IMR-90 (cell line): ENCODE measurements around the gene PARPBP. TPM values are rescaled to one million over a fixed set of nuclear protein-coding genes. Genes with fewer than 3 reads are reported as not detected.
A peak's percentile ranks its signal among the peaks of the same experiment; 100 is the strongest.

Source experiments
- ATAC-seq: fragments of 200-7000 bp; cut with Tn5 transposase; 2 replicates; pipeline ENCODE4 v1.9.1; 2020; ENCODE audit warnings: low read depth, mild to moderate bottlenecking, moderate library complexity
- BruUV-seq: library from RNA; stranded (reverse); fragments of 400-500 nt; replicated peaks from 2 replicates; lab custom pipeline; 2021; lab: Mats Ljungman, UMichigan
- CTCF ChIA-PET: fragments of 300-600 bp; formaldehyde crosslinking; extraction: SDS; loops from one replicate; lab custom pipeline; 2021; ENCODE audit warnings: antibody characterized with exemption; lab: Yijun Ruan, JAX
- POLR2A ChIA-PET: fragments of 300-600 bp; sonication (Branson Sonifier 250); formaldehyde crosslinking; loops from one replicate; lab custom pipeline; 2022; ENCODE audit warnings: antibody characterized with exemption; ENCODE audit not compliant: unreplicated experiment; lab: Charles Lee
- DNase-seq: peaks from one replicate; pipeline ENCODE4 v3.0.0; 2013
- H2AFZ ChIP-seq: replicated peaks from 2 replicates; pipeline ENCODE3; 2013; ENCODE audit warnings: low read length, mild to moderate bottlenecking; ENCODE audit not compliant: poor library complexity
- H2AK5ac ChIP-seq: 2 replicates; pipeline ENCODE4 v1.6.1; 2013; ENCODE audit warnings: low read depth, low read length, inconsistent platforms
- H2AK9ac ChIP-seq: replicated peaks from 2 replicates; pipeline ENCODE3; 2013; ENCODE audit warnings: mild to moderate bottlenecking, low read depth, low read length, moderate library complexity; ENCODE audit not compliant: poor library complexity
- H2BK120ac ChIP-seq: 2 replicates; pipeline ENCODE4 v1.6.1; 2013; ENCODE audit warnings: low read depth, low read length, inconsistent platforms
- H2BK15ac ChIP-seq: 3 replicates; pipeline ENCODE4 v1.6.1; 2013; ENCODE audit warnings: low read depth, low read length, inconsistent platforms
- H2BK20ac ChIP-seq: 2 replicates; pipeline ENCODE4 v1.6.1; 2013; ENCODE audit warnings: low read depth, mild to moderate bottlenecking, inconsistent platforms, low read length, moderate library complexity
- H2BK5ac ChIP-seq: 2 replicates; pipeline ENCODE4 v1.6.1; 2013; ENCODE audit warnings: mild to moderate bottlenecking, low read depth, low read length, inconsistent platforms; ENCODE audit not compliant: poor library complexity, severe bottlenecking
- H3K14ac ChIP-seq: replicated peaks from 2 replicates; pipeline ENCODE4 v1.6.1; 2013; ENCODE audit warnings: low read depth, low read length, inconsistent platforms
- H3K18ac ChIP-seq: 2 replicates; pipeline ENCODE4 v1.6.1; 2013; ENCODE audit warnings: low read depth, low read length, control low read depth
- H3K23ac ChIP-seq: 2 replicates; pipeline ENCODE4 v1.6.1; 2013; ENCODE audit warnings: low read depth, low read length, inconsistent platforms
- H3K27ac ChIP-seq: 2 replicates; pipeline ENCODE4 v1.5.1; 2013; ENCODE audit warnings: mild to moderate bottlenecking, control low read depth, low read length; ENCODE audit not compliant: insufficient read depth
- H3K27me3 ChIP-seq: 2 replicates; pipeline ENCODE4 v1.6.1; 2013; ENCODE audit warnings: low read length; ENCODE audit not compliant: control insufficient read depth, insufficient read depth
- H3K36me3 ChIP-seq: 2 replicates; pipeline ENCODE4 v1.6.1; 2013; ENCODE audit warnings: low read length, mixed read lengths; ENCODE audit not compliant: control insufficient read depth, insufficient read depth
- H3K4ac ChIP-seq: 2 replicates; pipeline ENCODE4 v1.6.1; 2013; ENCODE audit warnings: low read depth, low read length, inconsistent platforms
- H3K4me1 ChIP-seq: 2 replicates; pipeline ENCODE4 v1.6.1; 2013; ENCODE audit warnings: low read length, mixed read lengths; ENCODE audit not compliant: control insufficient read depth, insufficient read depth
- H3K4me2 ChIP-seq: 2 replicates; pipeline ENCODE4 v1.6.1; 2013; ENCODE audit warnings: low read depth, mild to moderate bottlenecking, control low read depth, low read length, moderate library complexity
- H3K4me3 ChIP-seq: 2 replicates; pipeline ENCODE4 v1.5.1; 2013; ENCODE audit warnings: low read depth, mild to moderate bottlenecking, control low read depth, low read length, moderate library complexity; ENCODE audit not compliant: insufficient read depth
- H3K56ac ChIP-seq: 2 replicates; pipeline ENCODE4 v1.6.1; 2013; ENCODE audit warnings: low read length, inconsistent platforms; ENCODE audit not compliant: insufficient read depth; ENCODE audit errors: extremely low read depth
- H3K79me1 ChIP-seq, 2 experiments: 2 replicates each; pipeline ENCODE4 v1.6.1; 2013; ENCODE audit warnings: low read length in 2 of 2, inconsistent platforms in 1 of 2, low read depth in 1 of 2
- H3K9ac ChIP-seq: 2 replicates; pipeline ENCODE4 v1.6.1; 2013; ENCODE audit warnings: low read depth, low read length, control low read depth
- H3K9me1 ChIP-seq: 2 replicates; pipeline ENCODE4 v1.6.1; 2013; ENCODE audit warnings: low read length, inconsistent platforms; ENCODE audit not compliant: insufficient read depth
- H3K9me3 ChIP-seq: 2 replicates; pipeline ENCODE4 v1.6.1; 2013; ENCODE audit warnings: low read length; ENCODE audit not compliant: control insufficient read depth, insufficient read depth
- H4K20me1 ChIP-seq: 2 replicates; pipeline ENCODE4 v1.6.1; 2013; ENCODE audit warnings: low read length, inconsistent platforms; ENCODE audit not compliant: insufficient read depth
- H4K5ac ChIP-seq: 2 replicates; pipeline ENCODE4 v1.6.1; 2013; ENCODE audit warnings: mild to moderate bottlenecking, low read depth, low read length, control low read depth
- H4K8ac ChIP-seq, 2 experiments: 2 replicates each; pipeline ENCODE4 v1.6.1; 2013; ENCODE audit warnings: low read depth in 2 of 2, low read length in 2 of 2, control low read depth in 1 of 2, inconsistent platforms in 1 of 2
- H4K91ac ChIP-seq: 2 replicates; pipeline ENCODE4 v1.6.1; 2013; ENCODE audit warnings: low read depth, low read length, inconsistent platforms; ENCODE audit not compliant: insufficient read depth
- CEBPB ChIP-seq: IDR thresholded peaks from 2 replicates; pipeline ENCODE4 v1.6.1; 2012; ENCODE audit warnings: low read depth, low read length, improper control_type of control experiment
- FOS ChIP-seq: fragments of 150-350 bp; IDR thresholded peaks from 2 replicates; pipeline ENCODE4 v1.6.1; 2016; ENCODE audit warnings: low read depth, low read length
- MAZ ChIP-seq: IDR thresholded peaks from 2 replicates; pipeline ENCODE4 v1.6.1; 2012; ENCODE audit warnings: low read depth, mild to moderate bottlenecking, low read length, improper control_type of control experiment, moderate library complexity, borderline replicate concordance
- MXI1 ChIP-seq: IDR thresholded peaks from 2 replicates; pipeline ENCODE4 v1.6.1; 2012; ENCODE audit warnings: low read depth, mild to moderate bottlenecking, low read length, moderate library complexity, borderline replicate concordance
- RFX5 ChIP-seq: IDR thresholded peaks from 2 replicates; pipeline ENCODE4 v1.8.0; 2012; ENCODE audit warnings: low read depth, mild to moderate bottlenecking, low read length, moderate library complexity
- WGBS, 2 experiments: methylation state at CpG; one replicate each; pipeline versions ENCODE4 v1.1.5 to v1.1.7; 2013; ENCODE audit warnings: missing lambda C conversion rate in 2 of 2; ENCODE audit not compliant: insufficient read length in 1 of 2; ENCODE audit errors: extremely low coverage in 2 of 2; 5-methylcytosine and 5-hydroxymethylcytosine counted together
- dilution Hi-C: fragments of 300-500 bp; cut with HindIII; formaldehyde crosslinking; loops from one replicate; pipeline ENCODE4 v1.14.3; 2018; ENCODE audit warnings: low sequenced_read_pairs; ENCODE audit not compliant: unreplicated experiment
- in situ Hi-C: fragments of 300-500 bp; cut with MboI; formaldehyde crosslinking; loops from 3 replicates; pipeline ENCODE4 v1.14.3; 2019; ENCODE audit warnings: low sequenced_read_pairs, inconsistent platforms, mixed read lengths
- intact Hi-C: fragments of 100-400 bp; cut with micrococcal nuclease; formaldehyde crosslinking; loops from 2 replicates; pipeline ENCODE4 v1.10.0; 2022
- polyA plus RNA-seq, 3 experiments: library from polyadenylated mRNA; depleted of rRNA; stranded (reverse); fragments of >200 nt; gene quantifications; 2 replicates each; pipeline ENCODE4 v1.2.3, GENCODE V29; 2012; ENCODE audit warnings: low replicate concordance in 1 of 3
- total RNA-seq: library from RNA; depleted of rRNA; stranded (reverse); fragments of >200 nt; gene quantifications from 2 replicates; pipeline ENCODE4 v1.2.3, GENCODE V29; 2012

The PARPBP gene
- total and polyA plus RNA-seq, 2 of the 4 experiments (the other 2 are of a cell fraction) = 4.8 to 7.2 TPM

DNA sequence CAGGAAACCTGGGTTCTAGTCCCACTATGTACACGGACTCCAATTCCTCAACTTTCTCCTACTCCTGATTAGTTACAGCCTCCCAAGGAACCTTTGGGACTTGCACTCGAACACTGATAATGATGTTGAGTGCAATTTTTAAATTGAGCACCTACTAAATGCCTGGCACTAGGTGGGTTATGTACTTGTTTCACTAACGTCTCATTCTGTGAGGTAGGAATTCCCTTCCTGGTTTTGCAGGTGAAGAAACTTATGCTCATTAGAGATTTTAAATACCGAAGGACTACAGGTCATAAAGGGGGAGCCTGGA is 536 bp downstream of the PARPBP start:
- Histone ChIP-seq H3K23ac (no peak overlapping the region; the same call in 1 of the 2 replicates), H3K27ac (no peak overlapping the region; the same call in 1 of the 2 replicates), H2BK5ac (no peak overlapping the region), H3K36me3 (0 out of 2 replicates have a peak, but pooled peaks cover 1% of the 10 kb centered on the region), H3K14ac (no peak overlapping the region; the same call in 1 of the 2 replicates), H3K4me2 (peak overlapping the region; percentile 89), H3K9ac (peak overlapping the region; percentile 65; the same call in 1 of the 2 replicates), H2BK120ac (no peak overlapping the region), H4K20me1 (no peaks in the 10 kb centered on the region), H3K18ac (no peak overlapping the region), H3K27me3 (no peaks in the 10 kb centered on the region), H3K9me3 (no peaks in the 10 kb centered on the region), H3K9me1 (no peaks in the 10 kb centered on the region), H2BK20ac (no peak overlapping the region), H4K5ac (no peak overlapping the region), H3K4me3 (peak overlapping the region; percentile 86), H2AK9ac (no peak overlapping the region), H3K4me1 (peaks cover 4% of the 10 kb centered on the region; the same call in 1 of the 2 replicates), H2AK5ac (no peak overlapping the region), H3K56ac (0 out of 2 replicates have a peak overlapping the region, but pooled peaks have one; percentile 21), H4K91ac (no peak overlapping the region), H4K8ac (peak overlapping the region; percentile 88 to 95; a peak in 2 of 4 replicates), H3K79me1 (peaks cover 34 to 44% of the 10 kb centered on the region in 2 experiments), H2BK15ac (no peak overlapping the region), H3K4ac (peak overlapping the region; percentile 80; the same call in 1 of the 2 replicates), H2AFZ (peak overlapping the region; percentile 99)
- no peak for ATAC-seq
- in situ Hi-C loops (no loop called here), dilution Hi-C loops (no loop called here), intact Hi-C loops (loop anchor here (1.0 to 2.0 kb wide), 3 partner anchors 180 to 582 kb away; no protein-coding TSS in a partner anchor)
- TF ChIP-seq MAZ (no peak), MXI1 (no peak), RFX5 (no peak), CEBPB (no peak), FOS (no peak)
- ChIA-PET POLR2A (no interaction called here), CTCF (no interaction called here)
- no peak for DNase-seq
- no TSS peak for BruUV-seq
- WGBS, 2 experiments = no CpG with 5 or more reads among the region's 4 CpGs
